ENCODE results near the gene HPSE2. TPM values are rescaled to one million over a fixed set of nuclear protein-coding genes. Genes with fewer than 3 reads are reported as not detected.

Gene HPSE2
- total RNA-seq, 1 experiment from 2014 or later: 0.20 TPM

GRCh38 chr10:98463016-98463415 lies 772.6 kb downstream of the HPSE2 start:
- no peak overlapping the region for H2AFZ ChIP-seq (ENCODE audit: low read length)
- no peak overlapping the region for H3K14ac ChIP-seq (ENCODE audit: insufficient read depth, low read length)
- Mint-ChIP-seq H3K36me3 (ENCODE audit: insufficient read depth in 1 of 3, low read depth in 3 of 3) (no peaks in the 10 kb centered on the region; a peak in 1 of 7 replicates), H3K27ac (no peak overlapping the region), H3K4me3 (no peak overlapping the region), H3K27me3 (ENCODE audit: low read depth) (peaks cover 5% of the 10 kb centered on the region), H3K4me1 (peaks cover 11 to 12% of the 10 kb centered on the region in 2 experiments), H3K9me3 (no peaks in the 10 kb centered on the region)
- H2BK15ac ChIP-seq (ENCODE audit: low read depth, low read length): no peak overlapping the region
- H2BK120ac ChIP-seq (ENCODE audit: low read depth, low read length, poor library complexity, severe bottlenecking): no peak overlapping the region
- no peak overlapping the region for H2AK5ac ChIP-seq (ENCODE audit: insufficient read length, low read length)
- TF ChIP-seq CTCF (conservative IDR thresholded peaks at IDR 0.05): no peak
- no peaks in the 10 kb centered on the region for H3K79me2 ChIP-seq (ENCODE audit: insufficient read depth, low read length)
- H2BK5ac ChIP-seq (ENCODE audit: insufficient read length, low read length): no peak overlapping the region
- H3K4ac ChIP-seq (ENCODE audit: low read depth, low read length): no peak overlapping the region
- no peak overlapping the region for H3K56ac ChIP-seq (ENCODE audit: insufficient read length, low read depth, low read length)
- no peaks in the 10 kb centered on the region for H3K79me1 ChIP-seq (ENCODE audit: insufficient read depth, low read depth, low read length, poor library complexity, severe bottlenecking)
- no peak overlapping the region for H2BK20ac ChIP-seq (ENCODE audit: low read depth, low read length, poor library complexity, severe bottlenecking)
- no peak overlapping the region for H3K23ac ChIP-seq (ENCODE audit: insufficient read length, low read depth, low read length)
- H3K4me2 ChIP-seq (ENCODE audit: insufficient read depth, insufficient read length, low read length): no peak overlapping the region
- H4K5ac ChIP-seq (ENCODE audit: insufficient read length, low read depth, low read length): no peak overlapping the region
- H3K23me2 ChIP-seq (ENCODE audit: insufficient read length, low read depth, low read length, poor library complexity, severe bottlenecking): no peaks in the 10 kb centered on the region
- H2BK12ac ChIP-seq (ENCODE audit: insufficient read length, low read depth, low read length): no peak overlapping the region
- H3K27me3 ChIP-seq (ENCODE audit: insufficient read depth, low read length): no peaks in the 10 kb centered on the region
- H4K20me1 ChIP-seq (ENCODE audit: control insufficient read depth, insufficient read depth, insufficient read length): no peaks in the 10 kb centered on the region
- H4K91ac ChIP-seq (ENCODE audit: insufficient read length, low read depth, low read length): no peak overlapping the region
- H3T11ph ChIP-seq (ENCODE audit: low read length): no peak overlapping the region
- no peak overlapping the region for H4K8ac ChIP-seq (replicated peaks; ENCODE audit: insufficient read length, low read depth, low read length)
- H3K4me1 ChIP-seq (ENCODE audit: insufficient read depth, low read length): no peaks in the 10 kb centered on the region; the same call in 1 of the 2 replicates
- no peak overlapping the region for H3K27ac ChIP-seq (ENCODE audit: insufficient read length, low read depth, low read length)
- WGBS (ENCODE audit: extremely low coverage, insufficient read length, low lambda C conversion rate): no CpG with 5 or more reads among the region's 6 CpGs
- no peak overlapping the region for H3K18ac ChIP-seq (ENCODE audit: insufficient read length, low read depth, low read length)
- H3K9ac ChIP-seq (ENCODE audit: extremely low read depth, insufficient read length, low read length): no peak overlapping the region
- H3K9me3 ChIP-seq (ENCODE audit: control insufficient read depth, low read depth, low read length): no peaks in the 10 kb centered on the region
- no peak for DNase-seq
